ENCODE measurements around the gene FARP1.
A peak's percentile ranks its signal among the peaks of the same experiment; 100 is the strongest.

Gene FARP1

GRCh38 chr13:98492335-98493041 lies 349.6 kb downstream of the FARP1 start:
- FAIRE-seq = no peak
- no peak for TF ChIP-seq CTCF (IDR thresholded peaks at IDR 0.05; ENCODE audit: insufficient read depth, missing control alignments)
- DNase-seq (ENCODE audit: insufficient read length, low spot score) = no peak

- TF ChIP-seq CTCF (IDR thresholded peaks at IDR 0.05; ENCODE audit: insufficient read depth, missing control alignments) = no peak
- FAIRE-seq = peak; percentile 55
Measured at GRCh38 chr13:98493042-98493712, 350.3 kb downstream of the FARP1 start.

GRCh38 chr13:98494769-98495168 lies 351.9 kb downstream of the FARP1 start:
- TF ChIP-seq CTCF (IDR thresholded peaks at IDR 0.05; ENCODE audit: insufficient read depth, missing control alignments) = no peak

More at GRCh38 chr13:98493042-98493712, 350.3 kb downstream of the FARP1 start:
- no peak for DNase-seq (ENCODE audit: insufficient read length, low spot score)

GRCh38 chr13:98495627-98496478 lies 353.0 kb downstream of the FARP1 start:
- TF ChIP-seq CTCF (IDR thresholded peaks at IDR 0.05; ENCODE audit: insufficient read depth, missing control alignments) = no peak
- no peak for FAIRE-seq
- no peak for DNase-seq (ENCODE audit: insufficient read length, low spot score)

More at GRCh38 chr13:98494769-98495168, 351.9 kb downstream of the FARP1 start:
- FAIRE-seq (no peak), DNase-seq (ENCODE audit: insufficient read length, low spot score) (no peak)

- FAIRE-seq (no peak), DNase-seq (ENCODE audit: insufficient read length, low spot score) (no peak)
- TF ChIP-seq CTCF (IDR thresholded peaks at IDR 0.05; ENCODE audit: insufficient read depth, missing control alignments) = no peak
Measured at GRCh38 chr13:98496479-98496791, 353.5 kb downstream of the FARP1 start.

GRCh38 chr13:98496966-98497365 lies 354.1 kb downstream of the FARP1 start:
- DNase-seq (ENCODE audit: insufficient read length, low spot score) = no peak
- no peak for FAIRE-seq
- TF ChIP-seq CTCF (IDR thresholded peaks at IDR 0.05; ENCODE audit: insufficient read depth, missing control alignments) = no peak
